Activated T-helper 2 cell treated with anti-CD3 and anti-CD28 coated beads, Interferon-gamma antibody, Interleukin-2, Interleukin-4, amounts not matched to agents 10 μg/mL and 5 μg/mL and 100 μg/mL, durations not matched to agents 14 hours and 24 hours and 36 hours (primary cell): ENCODE measurements around the gene TRMT112. TPM values are rescaled to one million over a fixed set of nuclear protein-coding genes. Genes with fewer than 3 reads are reported as not detected.

Experiments
- DNase-seq: peaks from one replicate; pipeline ENCODE4 v3.0.0; 2021; ENCODE audit warnings: low spot score
- H3K27ac Mint-ChIP-seq: one replicate; pipeline ENCODE4 v1.8.0; 2021; ENCODE audit warnings: mixed read lengths
- H3K27me3 Mint-ChIP-seq: one replicate; pipeline ENCODE4 v1.8.0; 2021; ENCODE audit warnings: low read depth, mixed read lengths
- H3K36me3 Mint-ChIP-seq: one replicate; pipeline ENCODE4 v1.8.0; 2021; ENCODE audit warnings: low read depth, mixed read lengths
- H3K4me1 Mint-ChIP-seq: one replicate; pipeline ENCODE4 v1.8.0; 2021; ENCODE audit warnings: low read depth, mixed read lengths
- H3K4me3 Mint-ChIP-seq: one replicate; pipeline ENCODE4 v1.8.0; 2021; ENCODE audit warnings: low read depth, mild to moderate bottlenecking, moderate library complexity, mixed read lengths
- H3K9me3 Mint-ChIP-seq: one replicate; pipeline ENCODE4 v1.8.0; 2021; ENCODE audit warnings: mixed read lengths
- intact Hi-C: fragments of 100-400 bp; cut with micrococcal nuclease; formaldehyde crosslinking; loops from one replicate; pipeline ENCODE4 v1.15.1; 2023
- total RNA-seq: library from RNA; stranded (reverse); gene quantifications from 2 replicates; pipeline ENCODE4 v1.2.3, GENCODE V29; 2022

TRMT112 gene
- total RNA-seq, 1 donor from 2014 or later: 290 TPM

GRCh38 chr11:64297699-64298358, 19.5 kb downstream of the TRMT112 start:
- DNase-seq: no peak
- Mint-ChIP-seq H3K4me1 (peaks cover 9% of the 10 kb centered on the region), H3K27me3 (peaks cover 69% of the 10 kb centered on the region), H3K27ac (no peak overlapping the region), H3K36me3 (no peaks in the 10 kb centered on the region), H3K9me3 (no peaks in the 10 kb centered on the region), H3K4me3 (no peak overlapping the region)
- intact Hi-C loops: no loop called here

- Mint-ChIP-seq H3K4me1 (peaks cover 12% of the 10 kb centered on the region), H3K27me3 (peaks cover 73% of the 10 kb centered on the region), H3K36me3 (no peaks in the 10 kb centered on the region), H3K27ac (no peak overlapping the region), H3K9me3 (no peaks in the 10 kb centered on the region), H3K4me3 (no peak overlapping the region)
- intact Hi-C loops: no loop called here
- no peak for DNase-seq
These were observed 20.3 kb downstream of the TRMT112 start for GRCh38 chr11:64296830-64297698.

- peaks cover 73% of the 10 kb centered on the region for H3K27me3 Mint-ChIP-seq
- intact Hi-C loops: no loop called here
These were observed 21.1 kb downstream of the TRMT112 start for GRCh38 chr11:64296236-64296635.

DNA sequence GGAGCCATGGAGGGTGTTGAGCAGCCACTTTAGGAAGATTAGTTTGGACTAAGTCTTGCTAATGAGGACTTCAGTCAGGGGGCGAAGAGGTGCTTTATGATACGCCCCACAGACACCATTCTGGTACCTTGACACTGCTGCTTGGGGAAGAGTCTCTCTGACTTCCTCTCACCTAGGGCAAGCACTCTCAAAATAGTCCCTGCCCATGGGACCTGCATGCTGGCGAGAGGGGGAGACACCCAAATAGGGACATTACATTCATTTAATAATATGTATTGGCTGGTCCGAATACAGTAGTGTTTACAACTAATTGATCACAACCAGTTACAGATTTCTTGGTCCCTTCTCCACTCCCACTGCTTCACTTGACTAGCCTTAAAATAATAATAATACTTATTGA, 21.6 kb downstream of the TRMT112 start:
- no peak overlapping the region for H3K27ac Mint-ChIP-seq
- DNase-seq: no peak
- H3K27me3 Mint-ChIP-seq: peaks cover 75% of the 10 kb centered on the region
- H3K4me1 Mint-ChIP-seq: peaks cover 11% of the 10 kb centered on the region
- H3K4me3 Mint-ChIP-seq: no peak overlapping the region
- no peaks in the 10 kb centered on the region for H3K36me3 Mint-ChIP-seq
- intact Hi-C loops: no loop called here
- H3K9me3 Mint-ChIP-seq: no peaks in the 10 kb centered on the region

More at GRCh38 chr11:64296236-64296635, 21.1 kb downstream of the TRMT112 start:
- Mint-ChIP-seq H3K4me1 (peaks cover 12% of the 10 kb centered on the region), H3K27ac (no peak overlapping the region), H3K4me3 (no peak overlapping the region), H3K9me3 (no peaks in the 10 kb centered on the region), H3K36me3 (no peaks in the 10 kb centered on the region)
- DNase-seq: no peak

GRCh38 chr11:64294774-64295173, 22.6 kb downstream of the TRMT112 start:
- H3K36me3 Mint-ChIP-seq: no peaks in the 10 kb centered on the region
- peaks cover 73% of the 10 kb centered on the region for H3K27me3 Mint-ChIP-seq
- H3K4me1 Mint-ChIP-seq: peaks cover 8% of the 10 kb centered on the region
- no peak overlapping the region for H3K27ac Mint-ChIP-seq
- DNase-seq: no peak
- H3K9me3 Mint-ChIP-seq: no peaks in the 10 kb centered on the region
- no peak overlapping the region for H3K4me3 Mint-ChIP-seq
- intact Hi-C loops: no loop called here

GRCh38 chr11:64292460-64293254, 24.7 kb downstream of the TRMT112 start:
- no peaks in the 10 kb centered on the region for H3K9me3 Mint-ChIP-seq
- H3K4me3 Mint-ChIP-seq: peak overlapping the region; percentile 33
- H3K36me3 Mint-ChIP-seq: no peaks in the 10 kb centered on the region
- intact Hi-C loops: no loop called here
- H3K27me3 Mint-ChIP-seq: peaks cover 61% of the 10 kb centered on the region
- no peak for DNase-seq
- H3K27ac Mint-ChIP-seq: no peak overlapping the region
- H3K4me1 Mint-ChIP-seq: peaks cover 6% of the 10 kb centered on the region

GRCh38 chr11:64291752-64292459, 25.5 kb downstream of the TRMT112 start:
- Mint-ChIP-seq H3K4me3 (no peak overlapping the region), H3K36me3 (no peaks in the 10 kb centered on the region), H3K27me3 (peaks cover 54% of the 10 kb centered on the region), H3K9me3 (no peaks in the 10 kb centered on the region), H3K4me1 (peaks cover 6% of the 10 kb centered on the region), H3K27ac (no peak overlapping the region)
- DNase-seq: no peak
- intact Hi-C loops: no loop called here

DNA sequence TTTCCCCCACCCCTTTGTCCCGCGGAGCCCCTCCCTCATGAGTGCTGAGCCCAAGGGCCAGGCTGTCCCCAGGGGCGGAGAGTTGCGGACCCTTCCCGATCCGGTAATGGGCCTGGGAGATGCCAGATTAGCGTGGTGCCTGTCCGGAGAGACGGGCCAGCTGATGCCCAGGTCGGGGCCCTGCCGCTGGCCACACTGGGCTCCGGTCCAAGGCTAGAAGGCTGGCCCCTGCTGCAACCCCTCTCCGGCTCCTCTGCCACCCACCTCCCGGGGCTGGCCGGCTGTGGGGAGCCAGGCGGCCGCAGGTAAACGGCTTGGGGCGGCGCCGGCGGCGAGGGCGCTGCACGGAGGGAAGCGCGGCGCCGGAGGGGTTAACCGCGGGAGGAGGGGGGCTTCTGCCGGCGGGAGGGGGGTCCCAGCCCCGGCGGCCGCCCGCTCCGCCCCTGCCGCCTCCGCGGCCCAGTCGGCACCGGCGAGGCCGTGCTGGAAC, 26.1 kb downstream of the TRMT112 start, which contains the start of gene KCNK4:
KCNK4 (plus strand) TSS at position 41 of the 490 bp plus-strand sequence. CDS start 1,717 bp downstream, outside the sequence.
- intact Hi-C loops: no loop called here
- no peak within 1 kb of the TSS for H3K27ac Mint-ChIP-seq
- H3K4me3 Mint-ChIP-seq: no peak within 1 kb of the TSS
- DNase-seq: no peak
- peaks cover 48% of the 10 kb centered on the region for H3K27me3 Mint-ChIP-seq
- H3K9me3 Mint-ChIP-seq: no peaks in the 10 kb centered on the region
- H3K36me3 Mint-ChIP-seq: no peaks in the 10 kb centered on the region
- H3K4me1 Mint-ChIP-seq: peaks cover 9% of the 10 kb centered on the region

- no peaks in the 10 kb centered on the region for H3K36me3 Mint-ChIP-seq
- no peak for DNase-seq
- H3K27ac Mint-ChIP-seq: no peak overlapping the region
These were observed 26.8 kb downstream of the TRMT112 start for GRCh38 chr11:64290352-64291261.

GRCh38 chr11:64289002-64289564, 28.3 kb downstream of the TRMT112 start:
- Mint-ChIP-seq H3K9me3 (no peaks in the 10 kb centered on the region), H3K27ac (no peak overlapping the region), H3K27me3 (peaks cover 29% of the 10 kb centered on the region), H3K4me1 (peaks cover 10% of the 10 kb centered on the region), H3K36me3 (no peaks in the 10 kb centered on the region), H3K4me3 (no peak overlapping the region)
- no peak for DNase-seq
- intact Hi-C loops: no loop called here

More at GRCh38 chr11:64290352-64291261, 26.8 kb downstream of the TRMT112 start:
- H3K9me3 Mint-ChIP-seq: no peaks in the 10 kb centered on the region
- peaks cover 10% of the 10 kb centered on the region for H3K4me1 Mint-ChIP-seq
- no peak overlapping the region for H3K4me3 Mint-ChIP-seq
- H3K27me3 Mint-ChIP-seq: peaks cover 41% of the 10 kb centered on the region
- intact Hi-C loops: no loop called here

- Mint-ChIP-seq H3K9me3 (no peaks in the 10 kb centered on the region), H3K4me3 (no peak overlapping the region), H3K4me1 (peaks cover 12% of the 10 kb centered on the region), H3K27me3 (peaks cover 22% of the 10 kb centered on the region), H3K36me3 (no peaks in the 10 kb centered on the region), H3K27ac (no peak overlapping the region)
- no peak for DNase-seq
- intact Hi-C loops: no loop called here
These were observed 29.0 kb downstream of the TRMT112 start for GRCh38 chr11:64288353-64288750.
